ENCODE measurements around the gene SMAD1.
A peak's percentile ranks its signal among the peaks of the same experiment; 100 is the strongest.

Gene SMAD1

GRCh38 chr4:145490361-145490760 is 8.7 kb downstream of the SMAD1 start:
- DNase-seq, result no peak

- DNase-seq, result no peak
Measured at GRCh38 chr4:145490796-145491195, 9.1 kb downstream of the SMAD1 start.

GRCh38 chr4:145492376-145492775 is 10.7 kb downstream of the SMAD1 start:
- no peak for DNase-seq

- DNase-seq, result no peak
Measured at GRCh38 chr4:145493166-145493565, 11.5 kb downstream of the SMAD1 start.

GRCh38 chr4:145494666-145495270 is 13.1 kb downstream of the SMAD1 start:
- no peak for DNase-seq

GRCh38 chr4:145496292-145496691 is 14.6 kb downstream of the SMAD1 start:
- DNase-seq, result no peak

GRCh38 chr4:145497199-145498149 is 15.8 kb downstream of the SMAD1 start:
- no peak for DNase-seq

- no peak for DNase-seq
Measured at GRCh38 chr4:145498430-145498829, 16.8 kb downstream of the SMAD1 start.

- peak; percentile 58 for DNase-seq
Measured at GRCh38 chr4:145501051-145501660, 19.5 kb downstream of the SMAD1 start.

GRCh38 chr4:145502809-145503208 is 21.2 kb downstream of the SMAD1 start:
- DNase-seq, result no peak

- no peak for DNase-seq
Measured at GRCh38 chr4:145503486-145504072, 21.9 kb downstream of the SMAD1 start.

GRCh38 chr4:145505995-145506394 is 24.3 kb downstream of the SMAD1 start:
- no peak for DNase-seq

- no peak for DNase-seq
Measured at GRCh38 chr4:145507636-145508035, 26.0 kb downstream of the SMAD1 start.

- DNase-seq, result no peak
Measured at GRCh38 chr4:145511913-145512522, 30.4 kb downstream of the SMAD1 start.

GRCh38 chr4:145513020-145513621 is 31.5 kb downstream of the SMAD1 start:
- no peak for DNase-seq

- no peak for DNase-seq
Measured at GRCh38 chr4:145520172-145520571, 38.5 kb downstream of the SMAD1 start.

GRCh38 chr4:145521282-145521681 is 39.6 kb downstream of the SMAD1 start:
- no peak for DNase-seq

GRCh38 chr4:145523117-145523516 is 41.5 kb downstream of the SMAD1 start:
- no peak for DNase-seq

GRCh38 chr4:145524552-145524951 is 42.9 kb downstream of the SMAD1 start:
- DNase-seq, result no peak

GRCh38 chr4:145525291-145525740 is 43.7 kb downstream of the SMAD1 start:
- DNase-seq, result no peak

GRCh38 chr4:145527773-145528172 is 46.1 kb downstream of the SMAD1 start:
- no peak for DNase-seq

- DNase-seq, result no peak
Measured at GRCh38 chr4:145528601-145529000, 46.9 kb downstream of the SMAD1 start.
